DOHH2 (cell line): ENCODE measurements around the gene TMEM126B.

Experiments used
- EZH2phosphoT487 ChIP-seq: fragments of 200-600 bp; sonication (generic); IDR thresholded peaks from 2 replicates; pipeline ENCODE4 v1.6.1; 2017; ENCODE audit warnings: borderline replicate concordance, mild to moderate bottlenecking, antibody characterized with exemption, low read length, moderate library complexity, mixed read lengths
- TF ChIP-seq, protein P1 (sequence below): fragments of 200-600 bp; sonication (generic); IDR thresholded peaks from one replicate; pipeline ENCODE4 v1.5.1; 2014; ENCODE audit warnings: antibody characterized with exemption, mild to moderate bottlenecking, low read depth, low read length; ENCODE audit not compliant: poor library complexity, severe bottlenecking

GRCh38 chr11:85673393-85673792 lies 45.0 kb downstream of the TMEM126B start:
- no peak for TF ChIP-seq EZH2phosphoT487
- TF ChIP-seq, protein P1, sequence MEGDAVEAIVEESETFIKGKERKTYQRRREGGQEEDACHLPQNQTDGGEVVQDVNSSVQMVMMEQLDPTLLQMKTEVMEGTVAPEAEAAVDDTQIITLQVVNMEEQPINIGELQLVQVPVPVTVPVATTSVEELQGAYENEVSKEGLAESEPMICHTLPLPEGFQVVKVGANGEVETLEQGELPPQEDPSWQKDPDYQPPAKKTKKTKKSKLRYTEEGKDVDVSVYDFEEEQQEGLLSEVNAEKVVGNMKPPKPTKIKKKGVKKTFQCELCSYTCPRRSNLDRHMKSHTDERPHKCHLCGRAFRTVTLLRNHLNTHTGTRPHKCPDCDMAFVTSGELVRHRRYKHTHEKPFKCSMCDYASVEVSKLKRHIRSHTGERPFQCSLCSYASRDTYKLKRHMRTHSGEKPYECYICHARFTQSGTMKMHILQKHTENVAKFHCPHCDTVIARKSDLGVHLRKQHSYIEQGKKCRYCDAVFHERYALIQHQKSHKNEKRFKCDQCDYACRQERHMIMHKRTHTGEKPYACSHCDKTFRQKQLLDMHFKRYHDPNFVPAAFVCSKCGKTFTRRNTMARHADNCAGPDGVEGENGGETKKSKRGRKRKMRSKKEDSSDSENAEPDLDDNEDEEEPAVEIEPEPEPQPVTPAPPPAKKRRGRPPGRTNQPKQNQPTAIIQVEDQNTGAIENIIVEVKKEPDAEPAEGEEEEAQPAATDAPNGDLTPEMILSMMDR = no peak
